Calu3 (cell line): Measurements from ENCODE around the gene CDC45. TPM values are rescaled to one million over a fixed set of nuclear protein-coding genes. Genes with fewer than 3 reads are reported as not detected.
A peak's percentile ranks its signal among the peaks of the same experiment; 100 is the strongest.

Source experiments
- BruUV-seq: library from RNA; stranded (reverse); fragments of 400-500 nt; replicated peaks from 2 replicates; lab custom pipeline; 2021; lab: Mats Ljungman, UMichigan
- CTCF ChIA-PET: fragments of 300-600 bp; sonication (Branson Sonifier 250); formaldehyde crosslinking; loops from one replicate; lab custom pipeline; 2022; ENCODE audit warnings: antibody characterized with exemption; lab: Charles Lee
- DNase-seq: peaks from one replicate; pipeline ENCODE4 v3.0.0; 2022
- H3K27ac Mint-ChIP-seq: one replicate; pipeline ENCODE4 v1.8.0; 2022; ENCODE audit warnings: mixed read lengths; ENCODE audit not compliant: unreplicated experiment
- H3K27me3 Mint-ChIP-seq: one replicate; pipeline ENCODE4 v1.8.0; 2022; ENCODE audit warnings: mixed read lengths; ENCODE audit not compliant: unreplicated experiment
- H3K36me3 Mint-ChIP-seq: one replicate; pipeline ENCODE4 v1.8.0; 2022; ENCODE audit warnings: mild to moderate bottlenecking, moderate library complexity, mixed read lengths; ENCODE audit not compliant: insufficient read depth, unreplicated experiment
- H3K4me1 Mint-ChIP-seq: one replicate; pipeline ENCODE4 v1.8.0; 2022; ENCODE audit warnings: mild to moderate bottlenecking, low read depth, mixed read lengths; ENCODE audit not compliant: unreplicated experiment
- H3K4me3 Mint-ChIP-seq: one replicate; pipeline ENCODE4 v1.8.0; 2022; ENCODE audit warnings: mild to moderate bottlenecking, low read depth, moderate library complexity, mixed read lengths; ENCODE audit not compliant: unreplicated experiment
- H3K9me3 Mint-ChIP-seq: one replicate; pipeline ENCODE4 v1.8.0; 2022; ENCODE audit warnings: low read depth, mixed read lengths; ENCODE audit not compliant: unreplicated experiment
- CTCF ChIP-seq: fragments of 200-600 bp; IDR thresholded peaks from one replicate; pipeline ENCODE4 v1.8.0; 2022; ENCODE audit warnings: antibody characterized with exemption; ENCODE audit not compliant: unreplicated experiment
- intact Hi-C: fragments of 100-400 bp; cut with micrococcal nuclease; formaldehyde crosslinking; loops from one replicate; pipeline ENCODE4 v1.10.0; 2022; ENCODE audit not compliant: unreplicated experiment
- total RNA-seq: library from RNA; stranded (reverse); gene quantifications from 2 replicates; pipeline ENCODE4 v1.2.3, GENCODE V29; 2022

The CDC45 gene
- total RNA-seq, 1 experiment from 2014 or later = 45.0 TPM

- Mint-ChIP-seq H3K27ac (no peak overlapping the region), H3K36me3 (peaks cover 47% of the 10 kb centered on the region)
- BruUV-seq = no TSS peak
Measured at GRCh38 chr22:19449422-19449767, 30.3 kb upstream of the CDC45 start.

GRCh38 chr22:19450363-19451175 lies 29.2 kb upstream of the CDC45 start:
- CTCF ChIA-PET = no interaction called here
- BruUV-seq = no TSS peak
- no peak for TF ChIP-seq CTCF
- no peak for DNase-seq
- peaks cover 14% of the 10 kb centered on the region for H3K4me1 Mint-ChIP-seq
- H3K9me3 Mint-ChIP-seq = no peaks in the 10 kb centered on the region
- no peak overlapping the region for H3K27ac Mint-ChIP-seq
- H3K36me3 Mint-ChIP-seq = peaks cover 57% of the 10 kb centered on the region
- H3K4me3 Mint-ChIP-seq = no peak overlapping the region
- intact Hi-C loops = no loop called here
- no peaks in the 10 kb centered on the region for H3K27me3 Mint-ChIP-seq

More at GRCh38 chr22:19449422-19449767, 30.3 kb upstream of the CDC45 start:
- H3K4me3 Mint-ChIP-seq = no peak overlapping the region
- no peaks in the 10 kb centered on the region for H3K9me3 Mint-ChIP-seq
- H3K4me1 Mint-ChIP-seq = peaks cover 14% of the 10 kb centered on the region
- no peaks in the 10 kb centered on the region for H3K27me3 Mint-ChIP-seq
- no peak for DNase-seq
- CTCF ChIA-PET = no interaction called here
- intact Hi-C loops = no loop called here
- TF ChIP-seq CTCF = no peak

- no peaks in the 10 kb centered on the region for H3K27me3 Mint-ChIP-seq
- peak overlapping the region; percentile 7 for H3K27ac Mint-ChIP-seq
- H3K4me1 Mint-ChIP-seq = peaks cover 7% of the 10 kb centered on the region
- H3K36me3 Mint-ChIP-seq = peaks cover 56% of the 10 kb centered on the region
- CTCF ChIA-PET = no interaction called here
- no peaks in the 10 kb centered on the region for H3K9me3 Mint-ChIP-seq
- TF ChIP-seq CTCF = no peak
- intact Hi-C loops = no loop called here
- DNase-seq = no peak
- H3K4me3 Mint-ChIP-seq = no peak overlapping the region
- BruUV-seq = no TSS peak
Measured at GRCh38 chr22:19451570-19451969, 28.1 kb upstream of the CDC45 start.

- intact Hi-C loops = no loop called here
- no peak for TF ChIP-seq CTCF
- DNase-seq = no peak
- Mint-ChIP-seq H3K4me3 (no peak overlapping the region), H3K27me3 (no peaks in the 10 kb centered on the region), H3K9me3 (no peaks in the 10 kb centered on the region), H3K27ac (no peak overlapping the region), H3K36me3 (peaks cover 34% of the 10 kb centered on the region), H3K4me1 (no peaks in the 10 kb centered on the region)
- BruUV-seq = no TSS peak
- CTCF ChIA-PET = no interaction called here
Measured at GRCh38 chr22:19453718-19454117, 26.0 kb upstream of the CDC45 start.
